ENCODE data around the gene PRKX. TPM values are rescaled to one million over a fixed set of nuclear protein-coding genes. Genes with fewer than 3 reads are reported as not detected.

PRKX gene
- total and polyA plus RNA-seq, 4 experiments from 2014 or later, result 63.0 to 73.9 (median 68.5) TPM

DNA sequence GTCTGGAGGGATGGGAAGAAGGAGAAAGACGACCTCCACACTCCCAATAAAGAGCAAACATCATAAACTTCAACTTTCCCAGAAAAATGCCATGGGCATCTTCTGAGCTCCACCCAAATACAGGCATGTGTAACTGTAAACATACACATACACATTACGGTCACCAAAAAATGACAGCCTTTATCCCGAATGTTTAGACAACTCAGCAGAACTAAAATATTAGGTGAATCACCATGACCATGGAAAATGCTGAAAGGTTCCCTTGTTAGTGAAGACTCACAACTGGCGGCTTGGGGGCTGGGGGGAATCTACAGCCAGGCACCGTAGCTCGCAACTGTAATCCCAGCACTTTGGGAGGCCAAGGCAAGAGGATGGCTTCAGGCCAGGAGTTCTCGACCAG is 33.0 kb downstream of the PRKX start:
- Mint-ChIP-seq H3K27me3 (no peaks in the 10 kb centered on the region), H3K27ac (peak overlapping the region in 5 of 7 donors; percentile 36 to 85 (median 59)), H3K36me3 (peaks cover 7 to 15% of the 10 kb centered on the region in 2 donors), H3K9me3 (peaks cover 0 to 1% (median 0%) of the 10 kb centered on the region in 8 donors), H3K4me1 (peaks cover 29 to 72% (median 46%) of the 10 kb centered on the region in 4 donors), H3K4me3 (no peak overlapping the region)
- intact Hi-C loops (cut with micrococcal nuclease), result no loop called here
- H3K27ac ChIP-seq (ENCODE audit: low read depth, low read length), result no peak overlapping the region
- no peaks in the 10 kb centered on the region for H3K27me3 ChIP-seq (ENCODE audit: insufficient read depth, low read length)
- peaks cover 15% of the 10 kb centered on the region for H3K4me1 ChIP-seq (ENCODE audit: insufficient read depth, low read length)
- H3K9me3 ChIP-seq (ENCODE audit: control insufficient read depth in 1 of 2, low read length in 2 of 2), result no peaks in the 10 kb centered on the region
- no peak for DNase-seq
- H3K36me3 ChIP-seq (ENCODE audit: insufficient read depth, low read length), result no peaks in the 10 kb centered on the region
- no peak overlapping the region for H3K4me3 ChIP-seq (ENCODE audit: low read length in 2 of 2)
- CTCF ChIA-PET (ENCODE audit: partially characterized antibody), result no interaction called here
- POLR2A ChIA-PET (ENCODE audit: partially characterized antibody), result no interaction called here

DNA sequence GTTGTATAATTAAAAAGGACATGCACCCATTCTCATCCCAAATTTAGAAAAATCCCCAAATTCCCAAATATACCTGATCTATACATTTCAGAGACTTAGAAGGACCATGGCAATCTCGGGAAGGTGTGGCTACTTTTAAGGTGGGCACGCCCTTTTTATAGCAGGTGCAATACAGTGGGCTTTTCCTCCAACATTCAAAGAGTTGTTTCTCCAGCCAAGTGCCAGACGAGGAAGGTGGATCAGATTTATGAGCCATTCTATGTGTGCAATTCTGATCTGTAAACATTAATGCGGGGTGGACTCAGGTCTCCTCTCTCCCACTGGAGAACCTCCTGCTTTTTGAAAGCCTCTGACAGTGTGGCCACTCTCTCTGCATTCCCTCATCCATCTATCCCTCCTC is 33.8 kb downstream of the PRKX start:
- Mint-ChIP-seq H3K9me3 (no peaks in the 10 kb centered on the region), H3K27ac (peak overlapping the region in 5 of 7 donors; percentile 16 to 74 (median 42)), H3K36me3 (peaks cover 12 to 16% of the 10 kb centered on the region in 2 donors), H3K27me3 (no peaks in the 10 kb centered on the region), H3K4me1 (peaks cover 26 to 66% (median 42%) of the 10 kb centered on the region in 4 donors), H3K4me3 (peak overlapping the region in 2 of 8 donors; percentile 43 to 58)
- CTCF ChIA-PET (ENCODE audit: partially characterized antibody), result no interaction called here
- no peaks in the 10 kb centered on the region for H3K27me3 ChIP-seq (ENCODE audit: insufficient read depth, low read length)
- H3K36me3 ChIP-seq (ENCODE audit: insufficient read depth, low read length), result no peaks in the 10 kb centered on the region
- no peak for DNase-seq
- no peak overlapping the region for H3K4me3 ChIP-seq (ENCODE audit: low read length in 2 of 2)
- POLR2A ChIA-PET (ENCODE audit: partially characterized antibody), result no interaction called here
- H3K9me3 ChIP-seq (ENCODE audit: control insufficient read depth in 1 of 2, low read length in 2 of 2), result no peaks in the 10 kb centered on the region
- intact Hi-C loops (cut with micrococcal nuclease), result no loop called here
- no peak overlapping the region for H3K27ac ChIP-seq (ENCODE audit: low read depth, low read length)
- peaks cover 15% of the 10 kb centered on the region for H3K4me1 ChIP-seq (ENCODE audit: insufficient read depth, low read length)

DNA sequence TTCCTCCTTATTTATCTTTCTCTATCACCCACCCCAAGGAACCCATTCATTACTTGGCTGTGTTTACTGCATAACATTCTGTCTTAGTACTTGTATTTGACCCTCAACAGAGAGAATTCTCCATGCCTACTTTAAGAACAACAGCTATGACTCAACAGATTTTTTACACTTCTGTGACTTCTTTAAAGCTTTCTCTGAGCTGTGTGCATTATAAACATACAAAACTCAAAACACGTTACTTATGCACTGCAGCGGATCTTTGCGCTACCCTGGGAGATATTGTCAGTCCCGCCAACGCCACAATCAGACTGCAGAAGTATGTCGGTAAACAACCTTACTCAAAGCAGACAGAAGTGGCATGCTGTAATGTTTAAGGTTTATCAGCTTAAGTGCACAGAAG is 35.1 kb downstream of the PRKX start:
- H3K9me3 Mint-ChIP-seq, result no peaks in the 10 kb centered on the region
- peaks cover 15% of the 10 kb centered on the region for H3K4me1 ChIP-seq (ENCODE audit: insufficient read depth, low read length)
- no peak overlapping the region for H3K27ac ChIP-seq (ENCODE audit: low read depth, low read length)
- ChIA-PET POLR2A (ENCODE audit: partially characterized antibody) (no interaction called here), CTCF (ENCODE audit: partially characterized antibody) (no interaction called here)
- peak overlapping the region in 5 of 7 donors; percentile 17 to 65 (median 34) for H3K27ac Mint-ChIP-seq
- no peaks in the 10 kb centered on the region for H3K27me3 Mint-ChIP-seq
- peaks cover 23 to 24% of the 10 kb centered on the region in 2 donors for H3K36me3 Mint-ChIP-seq
- H3K4me3 Mint-ChIP-seq, result peak overlapping the region in 1 of 8 donors; percentile 13
- no peak overlapping the region for H3K4me3 ChIP-seq (ENCODE audit: low read length in 2 of 2)
- DNase-seq, result no peak
- no peaks in the 10 kb centered on the region for H3K36me3 ChIP-seq (ENCODE audit: insufficient read depth, low read length)
- H3K27me3 ChIP-seq (ENCODE audit: insufficient read depth, low read length), result no peaks in the 10 kb centered on the region
- H3K9me3 ChIP-seq (ENCODE audit: control insufficient read depth in 1 of 2, low read length in 2 of 2), result no peaks in the 10 kb centered on the region
- intact Hi-C loops (cut with micrococcal nuclease), result no loop called here
- H3K4me1 Mint-ChIP-seq, result peaks cover 26 to 58% (median 42%) of the 10 kb centered on the region in 4 donors

DNA sequence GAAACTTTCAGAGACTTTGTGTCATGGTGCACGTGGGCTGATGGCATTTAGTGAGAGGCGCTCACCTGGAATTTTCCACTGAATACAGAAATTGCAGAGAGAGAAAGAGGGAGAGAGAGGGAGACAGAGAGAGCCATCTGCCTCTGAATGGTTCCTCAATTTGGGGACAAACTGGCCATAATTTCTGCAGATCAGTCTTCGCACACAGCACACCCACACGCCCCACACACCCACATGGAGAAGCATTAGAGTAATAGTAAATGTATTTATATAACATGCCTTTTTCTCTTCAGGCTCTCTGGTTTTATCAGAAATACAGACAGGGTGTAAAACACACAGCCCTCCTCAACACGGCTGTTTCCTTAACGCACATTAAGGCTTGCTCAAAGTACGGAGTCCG is 38.6 kb downstream of the PRKX start:
- Histone ChIP-seq H3K9me3 (ENCODE audit: control insufficient read depth in 1 of 2, low read length in 2 of 2) (no peaks in the 10 kb centered on the region), H3K4me3 (ENCODE audit: low read length in 2 of 2) (no peak overlapping the region), H3K4me1 (ENCODE audit: insufficient read depth, low read length) (peaks cover 15% of the 10 kb centered on the region), H3K27ac (ENCODE audit: low read depth, low read length) (no peak overlapping the region), H3K36me3 (ENCODE audit: insufficient read depth, low read length) (peaks cover 5% of the 10 kb centered on the region), H3K27me3 (ENCODE audit: insufficient read depth, low read length) (no peaks in the 10 kb centered on the region)
- H3K4me3 Mint-ChIP-seq, result no peak overlapping the region
- POLR2A ChIA-PET (ENCODE audit: partially characterized antibody), result no interaction called here
- intact Hi-C loops (cut with micrococcal nuclease), result no loop called here
- no peak for DNase-seq
- H3K36me3 Mint-ChIP-seq, result peaks cover 37% of the 10 kb centered on the region in 2 donors
- H3K27ac Mint-ChIP-seq, result peak overlapping the region in 1 of 7 donors; percentile 79
- no peaks in the 10 kb centered on the region for H3K27me3 Mint-ChIP-seq
- H3K9me3 Mint-ChIP-seq, result no peaks in the 10 kb centered on the region
- H3K4me1 Mint-ChIP-seq, result peaks cover 24 to 36% (median 35%) of the 10 kb centered on the region in 4 donors
- CTCF ChIA-PET (ENCODE audit: partially characterized antibody), result no interaction called here

DNA sequence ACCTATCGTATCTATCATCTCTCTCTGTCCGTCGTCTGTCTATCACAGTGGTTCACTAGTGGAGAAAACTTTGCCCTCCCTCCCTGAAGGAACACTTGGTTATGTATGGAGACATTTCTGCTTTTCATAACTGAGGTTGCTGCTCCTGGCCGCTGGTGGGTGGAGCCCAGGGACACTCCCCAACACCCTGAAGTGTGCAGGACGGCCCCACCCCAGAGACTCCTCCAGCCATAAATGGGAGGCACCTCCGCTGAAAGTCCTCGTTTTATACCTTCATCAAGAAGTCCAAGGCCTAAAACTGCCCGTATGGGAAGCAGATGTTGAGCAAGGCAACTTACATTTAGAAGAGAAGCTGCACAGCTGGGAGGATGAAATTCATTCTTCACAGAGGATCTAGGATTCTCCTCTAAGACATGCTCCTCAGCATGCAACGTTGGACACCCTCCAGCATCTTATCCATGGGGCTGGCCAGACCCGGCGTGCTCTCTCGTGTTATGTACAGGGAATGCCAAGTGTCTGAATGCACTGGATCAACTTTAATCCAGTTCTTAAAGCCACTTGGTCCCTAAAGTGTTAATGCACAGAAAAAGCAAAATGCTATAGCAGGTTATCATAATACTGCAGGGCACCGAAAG is 43.5 kb downstream of the PRKX start:
- ChIA-PET CTCF (ENCODE audit: partially characterized antibody) (interaction anchor here (1.4 to 1.5 kb wide), 2 partner anchors 19 to 142 kb away, joined by 3 to 4 read pairs; no protein-coding TSS in a partner anchor), POLR2A (ENCODE audit: partially characterized antibody) (no interaction called here)
- H3K9me3 Mint-ChIP-seq, result no peaks in the 10 kb centered on the region
- H3K27me3 Mint-ChIP-seq, result no peaks in the 10 kb centered on the region
- no peaks in the 10 kb centered on the region for H3K27me3 ChIP-seq (ENCODE audit: insufficient read depth, low read length)
- H3K4me3 Mint-ChIP-seq, result no peak overlapping the region
- H3K9me3 ChIP-seq (ENCODE audit: control insufficient read depth in 1 of 2, low read length in 2 of 2), result no peaks in the 10 kb centered on the region
- H3K36me3 Mint-ChIP-seq, result peaks cover 45 to 50% of the 10 kb centered on the region in 2 donors
- H3K4me3 ChIP-seq (ENCODE audit: low read length in 2 of 2), result no peak overlapping the region
- peak overlapping the region in 3 of 7 donors; percentile 12 to 53 (median 15) for H3K27ac Mint-ChIP-seq
- H3K27ac ChIP-seq (ENCODE audit: low read depth, low read length), result no peak overlapping the region
- DNase-seq, result no peak
- intact Hi-C loops (cut with micrococcal nuclease), result no loop called here
- H3K4me1 Mint-ChIP-seq, result peaks cover 1 to 14% (median 6%) of the 10 kb centered on the region in 4 donors
- H3K4me1 ChIP-seq (ENCODE audit: insufficient read depth, low read length), result no peaks in the 10 kb centered on the region
- peaks cover 16% of the 10 kb centered on the region for H3K36me3 ChIP-seq (ENCODE audit: insufficient read depth, low read length)

DNA sequence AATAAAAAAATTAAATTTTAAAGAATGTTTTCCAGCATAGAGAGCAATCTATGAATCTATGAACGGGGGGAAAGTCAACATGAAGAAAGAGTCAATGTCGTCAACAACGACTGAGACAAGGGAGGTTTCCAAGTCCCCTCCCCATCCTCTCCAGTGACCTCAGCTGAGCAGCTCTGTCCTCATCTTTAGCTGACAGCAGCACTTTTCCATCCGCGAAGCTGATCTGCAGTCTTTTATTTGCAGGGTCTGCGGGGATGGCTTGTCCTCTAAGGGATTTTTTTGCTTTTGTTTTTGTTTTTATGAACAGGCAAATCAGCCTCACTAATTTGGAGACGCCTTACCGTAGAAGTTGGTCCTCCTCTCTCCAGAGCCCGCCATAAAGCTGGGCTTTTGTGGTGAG is 46.5 kb downstream of the PRKX start:
- Histone ChIP-seq H3K9me3 (ENCODE audit: control insufficient read depth in 1 of 2, low read length in 2 of 2) (no peaks in the 10 kb centered on the region), H3K4me1 (ENCODE audit: insufficient read depth, low read length) (no peaks in the 10 kb centered on the region), H3K4me3 (ENCODE audit: low read length in 2 of 2) (no peak overlapping the region), H3K36me3 (ENCODE audit: insufficient read depth, low read length) (peaks cover 16% of the 10 kb centered on the region), H3K27ac (ENCODE audit: low read depth, low read length) (no peak overlapping the region), H3K27me3 (ENCODE audit: insufficient read depth, low read length) (no peaks in the 10 kb centered on the region)
- Mint-ChIP-seq H3K4me3 (no peak overlapping the region), H3K27me3 (no peaks in the 10 kb centered on the region), H3K9me3 (no peaks in the 10 kb centered on the region), H3K4me1 (peaks cover 5 to 20% (median 13%) of the 10 kb centered on the region in 4 donors), H3K27ac (peak overlapping the region in 1 of 7 donors; percentile 35), H3K36me3 (peaks cover 33 to 44% of the 10 kb centered on the region in 2 donors)
- DNase-seq, result no peak
- ChIA-PET POLR2A (ENCODE audit: partially characterized antibody) (no interaction called here), CTCF (ENCODE audit: partially characterized antibody) (no interaction called here)
- intact Hi-C loops (cut with micrococcal nuclease), result no loop called here

DNA sequence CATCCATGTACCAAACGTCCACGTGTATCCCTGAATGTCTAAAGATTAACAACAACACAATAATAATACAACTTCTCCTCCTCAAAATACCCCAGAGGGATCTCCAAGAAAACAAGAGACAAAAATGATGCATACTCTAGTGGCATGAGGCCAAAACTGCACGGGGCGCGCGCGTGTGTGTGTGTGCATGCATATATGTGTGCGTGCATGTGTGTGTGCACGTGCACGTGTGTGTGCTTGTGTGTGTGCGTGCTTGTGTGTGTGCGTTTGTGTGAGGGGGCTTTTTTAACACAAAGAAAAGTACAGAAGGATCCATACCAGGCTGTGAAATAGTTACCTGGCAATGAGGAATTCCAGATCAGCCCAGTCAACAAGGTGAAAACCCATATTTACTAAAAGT is 48.5 kb downstream of the PRKX start:
- peaks cover 32 to 52% of the 10 kb centered on the region in 2 donors for H3K36me3 Mint-ChIP-seq
- POLR2A ChIA-PET (ENCODE audit: partially characterized antibody), result no interaction called here
- H3K4me3 Mint-ChIP-seq, result no peak overlapping the region
- Histone ChIP-seq H3K4me3 (ENCODE audit: low read length in 2 of 2) (no peak overlapping the region), H3K27me3 (ENCODE audit: insufficient read depth, low read length) (no peaks in the 10 kb centered on the region), H3K27ac (ENCODE audit: low read depth, low read length) (no peak overlapping the region), H3K4me1 (ENCODE audit: insufficient read depth, low read length) (no peaks in the 10 kb centered on the region), H3K9me3 (ENCODE audit: control insufficient read depth in 1 of 2, low read length in 2 of 2) (no peaks in the 10 kb centered on the region), H3K36me3 (ENCODE audit: insufficient read depth, low read length) (peaks cover 12% of the 10 kb centered on the region)
- CTCF ChIA-PET (ENCODE audit: partially characterized antibody), result no interaction called here
- H3K27ac Mint-ChIP-seq, result peak overlapping the region in 2 of 7 donors; percentile 19 to 36
- DNase-seq, result no peak
- peaks cover 5 to 22% (median 18%) of the 10 kb centered on the region in 4 donors for H3K4me1 Mint-ChIP-seq
- intact Hi-C loops (cut with micrococcal nuclease), result no loop called here
- no peaks in the 10 kb centered on the region for H3K27me3 Mint-ChIP-seq
- H3K9me3 Mint-ChIP-seq, result no peaks in the 10 kb centered on the region
